HG02981 (cell line): ENCODE measurements around the gene DCC.

Experiments
- ATAC-seq: cut with Tn5 transposase; IDR thresholded peaks from one replicate; pipeline ENCODE4 v1.9.1; 2021; ENCODE audit warnings: mild to moderate bottlenecking, moderate library complexity; ENCODE audit not compliant: unreplicated experiment

The DCC gene

DNA sequence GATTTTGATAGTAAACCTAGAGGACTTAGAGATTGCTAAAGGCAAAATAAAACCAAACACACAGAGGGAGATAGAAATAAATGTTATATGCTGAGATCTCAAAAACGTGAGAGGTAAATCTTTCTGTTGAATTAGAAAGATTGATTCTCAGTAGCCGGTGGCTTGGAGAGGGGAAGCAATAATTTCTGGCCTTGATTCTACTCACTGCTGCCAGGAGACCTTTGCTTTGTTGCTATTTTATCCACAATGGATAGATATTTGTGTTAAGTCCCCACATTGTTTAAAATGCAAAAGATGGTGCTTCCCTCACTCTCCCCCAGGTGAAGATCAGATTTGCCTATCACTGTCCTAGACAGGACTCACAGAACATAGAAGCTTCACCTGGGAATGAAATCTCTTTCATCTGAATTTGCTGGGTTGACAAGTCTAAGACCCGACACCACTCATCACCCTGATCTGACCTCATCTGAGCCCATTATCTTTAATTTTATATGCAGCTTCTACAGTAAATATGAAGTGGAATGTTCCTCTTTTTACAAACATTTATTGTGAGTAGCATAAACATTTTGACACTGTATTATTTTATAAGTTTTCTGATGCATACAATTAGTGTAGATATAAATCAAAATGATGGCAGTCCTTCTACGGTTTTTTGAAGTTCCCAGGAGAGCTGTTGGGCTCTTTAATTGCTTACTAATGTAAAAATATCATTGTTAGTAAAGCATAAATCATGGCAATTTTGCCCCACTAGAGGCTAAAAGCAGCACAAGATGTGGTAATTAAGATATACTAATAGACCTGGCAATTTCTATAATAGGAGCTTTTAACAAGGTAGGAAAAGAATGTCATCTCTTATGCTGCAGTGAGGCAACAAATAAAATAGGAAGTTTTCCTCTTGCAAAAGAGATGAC is 149.7 kb downstream of the DCC start:
- ATAC-seq, result no peak

DNA sequence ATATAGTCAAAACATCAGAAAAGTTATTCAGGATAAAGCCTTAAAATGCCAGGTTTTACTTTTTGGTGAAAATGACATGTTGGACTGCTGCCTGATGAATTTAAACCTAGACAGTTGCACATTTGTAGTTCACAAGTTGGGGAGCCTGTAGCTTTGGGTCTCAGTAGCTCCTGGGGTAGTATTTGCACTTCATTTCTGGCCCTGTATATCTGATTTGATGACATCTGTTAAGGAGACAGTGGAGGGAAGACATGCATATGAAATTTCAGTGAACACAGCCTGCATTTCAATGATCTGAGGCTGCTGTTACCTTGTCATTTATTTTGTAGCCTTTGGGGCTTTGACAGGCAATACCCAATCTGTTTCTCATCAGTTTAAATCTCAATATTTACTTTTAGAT is 156.4 kb downstream of the DCC start:
- ATAC-seq, result no peak

DNA sequence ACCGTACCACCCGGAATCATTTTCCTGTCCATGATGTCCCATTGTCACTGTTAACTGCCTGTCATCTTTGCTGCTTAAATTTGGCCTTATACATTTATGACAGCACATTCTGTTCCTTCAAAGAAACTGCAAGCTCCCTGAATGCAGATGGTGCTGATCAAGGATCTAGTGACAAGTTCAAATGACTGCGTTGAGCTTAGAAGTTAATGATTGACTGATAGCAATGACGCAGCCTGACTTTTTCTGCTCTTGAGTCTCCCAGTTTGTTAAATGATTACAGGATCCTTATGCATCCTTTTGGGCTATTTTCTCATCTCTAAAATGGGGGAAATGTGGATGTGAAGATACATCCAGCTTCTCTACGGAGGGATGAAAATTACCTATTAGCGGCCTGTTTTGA is 159.0 kb downstream of the DCC start:
- ATAC-seq, result no peak

DNA sequence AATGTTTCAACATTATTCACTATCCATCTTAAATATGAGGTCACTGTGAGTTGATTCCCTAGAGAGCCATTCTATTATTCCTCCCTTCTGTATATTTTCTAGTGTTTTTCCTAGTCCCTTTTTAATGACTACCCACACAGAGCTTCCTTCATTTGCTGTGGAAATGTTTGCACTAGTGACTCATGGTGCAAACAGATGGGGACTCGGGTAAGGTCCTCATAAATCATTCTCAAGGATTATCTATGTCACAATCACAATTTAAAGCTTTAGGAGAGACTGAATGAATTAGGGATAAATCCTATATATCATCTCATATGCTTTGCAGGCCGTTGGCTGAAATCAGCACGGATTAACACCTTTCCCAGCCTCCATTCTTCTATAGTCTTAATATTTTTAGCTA is 159.6 kb downstream of the DCC start:
- ATAC-seq, result no peak

DNA sequence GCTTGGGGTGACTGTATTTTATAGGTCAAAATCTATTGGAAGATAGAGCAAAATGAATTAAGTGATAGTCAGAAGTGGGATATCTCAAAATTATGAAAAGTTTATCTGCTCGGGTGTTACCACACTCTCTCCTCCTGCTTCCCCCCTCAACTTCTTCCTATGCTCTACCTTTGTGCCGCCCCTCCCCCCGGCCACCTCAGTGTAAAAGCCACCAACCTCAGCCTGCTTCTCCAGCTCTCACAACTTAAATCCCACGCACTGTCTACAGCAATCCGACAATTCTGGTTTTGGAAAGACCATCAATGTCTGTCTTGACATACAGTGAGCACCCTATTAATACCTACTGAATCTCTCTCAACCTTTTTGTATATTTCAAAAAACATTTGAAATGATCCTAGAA is 164.6 kb downstream of the DCC start:
- no peak for ATAC-seq

DNA sequence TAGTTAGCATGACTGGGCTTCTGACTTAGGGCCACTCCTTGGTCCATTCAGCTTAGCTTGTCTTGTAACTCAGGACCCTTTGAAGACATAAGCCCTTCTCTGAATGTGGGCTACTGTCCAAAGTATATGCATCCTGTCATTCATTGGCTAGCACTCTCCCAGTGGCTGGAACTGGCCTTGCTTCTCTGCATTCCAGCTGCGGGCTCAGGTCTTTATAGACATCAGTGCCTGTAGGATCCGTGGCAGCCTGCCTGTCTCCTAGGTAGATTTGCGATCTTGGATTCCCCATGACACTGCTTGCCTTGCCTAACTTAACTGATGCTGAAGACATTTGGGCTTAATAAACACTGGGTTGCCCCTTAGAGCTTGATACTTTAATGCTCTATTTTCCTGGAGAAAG is 170.1 kb downstream of the DCC start:
- ATAC-seq, result no peak

DNA sequence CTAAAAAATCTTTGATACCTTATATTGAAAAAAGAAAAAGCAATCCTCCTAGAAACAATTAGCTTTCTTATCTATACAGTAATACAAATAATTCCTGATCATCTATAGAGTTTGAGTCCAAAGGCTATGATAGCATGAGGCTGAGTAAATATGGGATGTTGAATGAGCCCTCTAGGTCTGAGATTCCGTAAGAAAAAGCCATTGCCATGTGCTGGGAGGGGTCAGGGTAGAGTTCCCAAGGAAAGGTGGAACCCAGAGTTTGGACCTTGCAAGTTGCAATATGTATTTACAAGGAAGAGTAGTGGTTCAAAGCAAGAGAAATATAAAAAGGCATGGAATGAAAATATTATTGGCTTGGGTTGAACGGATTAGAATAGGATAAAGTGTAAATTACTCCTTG is 178.1 kb downstream of the DCC start:
- no peak for ATAC-seq

DNA sequence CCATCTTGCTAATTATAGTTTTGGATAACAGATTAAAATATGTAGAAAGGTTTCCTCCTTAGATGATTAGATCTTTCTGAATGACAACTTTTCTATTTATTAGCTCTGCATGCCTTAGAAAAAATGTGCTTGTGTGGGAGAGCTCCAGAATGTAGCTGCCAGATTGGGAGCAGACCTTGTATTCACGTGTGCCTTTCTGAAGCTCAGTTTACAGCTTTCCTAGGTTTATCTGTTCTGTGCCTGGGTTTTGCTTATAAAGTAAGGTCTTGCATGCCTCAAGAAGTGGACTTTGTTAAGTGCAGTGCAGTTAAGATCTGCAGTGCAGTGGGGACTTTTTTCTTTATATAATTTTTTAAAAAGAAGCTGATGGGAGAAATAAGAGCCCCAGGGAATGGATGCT is 179.0 kb downstream of the DCC start:
- ATAC-seq, result no peak

DNA sequence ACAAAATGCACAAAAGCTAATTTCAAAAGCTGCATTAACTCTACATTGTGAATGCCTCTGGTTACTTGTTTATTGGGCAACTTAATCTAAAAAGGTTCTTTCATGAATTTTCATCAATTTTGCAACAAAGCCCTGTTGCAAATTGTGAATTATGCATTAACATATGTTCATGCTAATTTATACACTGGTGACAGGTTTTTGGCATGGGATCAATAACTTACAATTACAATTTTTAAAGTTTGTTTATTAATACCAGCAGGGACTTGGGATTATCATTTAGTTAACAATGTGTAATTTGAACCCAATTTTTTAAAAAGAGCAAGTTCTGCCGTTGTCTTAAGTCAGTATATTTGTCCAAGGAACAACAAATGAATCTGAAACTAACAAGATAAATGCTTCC is 183.6 kb downstream of the DCC start:
- no peak for ATAC-seq

DNA sequence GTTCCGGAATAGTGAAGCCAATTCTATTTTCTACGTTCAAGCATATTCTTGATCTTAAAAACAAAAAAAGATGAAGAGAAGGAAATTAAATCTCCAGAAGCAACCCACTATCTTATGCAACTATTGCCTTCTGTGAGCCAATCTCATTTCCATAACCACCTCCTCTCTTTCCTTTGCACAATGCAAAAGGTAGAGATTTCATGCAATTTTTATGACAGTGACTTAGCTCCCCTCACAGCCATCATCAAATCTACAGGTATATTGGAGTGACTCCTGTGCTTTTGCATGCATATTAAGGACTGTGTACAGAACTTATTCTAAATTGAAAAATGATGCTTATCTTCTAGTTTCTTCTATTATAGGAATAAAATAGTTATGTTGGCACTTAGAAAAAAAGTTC is 191.8 kb downstream of the DCC start:
- no peak for ATAC-seq

DNA sequence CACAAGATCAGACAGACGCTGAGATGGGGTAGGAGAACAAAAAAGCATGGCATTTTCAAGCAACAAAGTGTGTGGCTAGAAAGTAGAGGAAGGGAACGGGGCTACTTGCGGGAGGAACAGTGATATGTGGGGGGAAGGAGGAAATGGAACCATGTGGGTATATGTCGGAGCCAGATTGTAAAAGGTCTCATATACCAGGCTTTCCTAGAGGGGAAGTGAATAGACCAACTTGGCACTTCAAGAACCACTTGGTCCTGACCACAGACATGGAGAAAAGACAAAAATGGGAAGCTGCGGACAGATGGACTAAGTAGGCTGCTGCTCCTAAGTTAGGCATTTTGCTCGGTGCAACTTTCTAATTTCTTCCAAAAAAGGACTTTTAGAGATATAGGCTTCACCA is 196.0 kb downstream of the DCC start:
- ATAC-seq, result no peak

DNA sequence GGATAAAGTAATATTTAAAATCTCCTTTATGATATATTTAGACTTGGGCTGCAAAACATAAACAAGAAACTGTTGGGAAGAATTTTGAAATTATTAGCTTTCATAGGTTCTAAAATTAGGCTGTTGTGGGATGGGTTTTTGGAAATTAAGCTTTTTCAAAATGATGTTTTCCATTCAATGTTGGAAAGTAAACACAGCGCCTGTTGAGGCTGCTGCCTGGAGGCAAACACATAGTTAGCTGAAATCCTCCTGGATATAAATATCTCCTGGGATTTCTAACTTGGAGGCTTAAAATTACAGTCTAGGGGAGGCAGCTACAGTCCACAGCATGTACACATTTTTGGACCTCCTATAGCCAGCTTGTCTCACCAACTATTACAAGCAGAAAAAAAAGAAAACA is 197.3 kb downstream of the DCC start:
- no peak for ATAC-seq

DNA sequence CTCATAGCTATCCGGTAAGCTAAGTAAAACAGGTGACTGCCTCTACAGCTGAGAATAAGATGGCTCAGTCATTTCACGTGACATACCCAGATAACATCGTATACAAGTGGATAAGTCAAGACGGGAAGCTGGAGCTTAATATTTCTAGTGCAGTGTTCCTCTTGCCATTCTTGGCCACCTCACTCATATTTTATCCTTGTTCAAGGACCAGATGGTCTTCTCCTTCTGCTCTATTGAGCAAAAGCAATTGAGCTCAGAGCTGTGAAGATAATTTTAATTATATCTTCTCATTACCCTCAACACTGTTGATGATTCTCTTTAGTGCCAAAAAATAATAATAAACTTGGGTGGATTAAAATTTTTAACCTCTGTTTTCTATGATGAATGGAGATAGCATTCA is 201.1 kb downstream of the DCC start:
- ATAC-seq, result no peak

DNA sequence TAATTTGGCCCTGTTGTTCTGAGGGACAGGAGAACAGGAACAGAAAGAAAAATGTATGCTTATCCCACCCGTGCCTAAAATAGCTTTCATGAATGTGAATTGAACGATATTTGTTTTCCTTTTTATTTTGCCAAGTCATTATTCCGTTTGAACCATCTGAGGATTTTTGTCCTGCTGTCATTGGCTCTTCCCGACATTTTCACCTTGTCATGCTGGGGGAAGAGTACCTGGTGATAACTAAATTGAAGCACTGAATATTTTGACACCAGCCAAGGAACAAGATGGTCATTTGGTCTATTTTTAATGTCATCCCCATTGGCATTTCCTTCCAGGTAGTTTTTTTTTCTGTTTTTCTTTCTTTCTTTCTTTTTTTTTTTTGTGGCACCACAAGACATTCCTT is 204.1 kb downstream of the DCC start:
- ATAC-seq, result no peak

DNA sequence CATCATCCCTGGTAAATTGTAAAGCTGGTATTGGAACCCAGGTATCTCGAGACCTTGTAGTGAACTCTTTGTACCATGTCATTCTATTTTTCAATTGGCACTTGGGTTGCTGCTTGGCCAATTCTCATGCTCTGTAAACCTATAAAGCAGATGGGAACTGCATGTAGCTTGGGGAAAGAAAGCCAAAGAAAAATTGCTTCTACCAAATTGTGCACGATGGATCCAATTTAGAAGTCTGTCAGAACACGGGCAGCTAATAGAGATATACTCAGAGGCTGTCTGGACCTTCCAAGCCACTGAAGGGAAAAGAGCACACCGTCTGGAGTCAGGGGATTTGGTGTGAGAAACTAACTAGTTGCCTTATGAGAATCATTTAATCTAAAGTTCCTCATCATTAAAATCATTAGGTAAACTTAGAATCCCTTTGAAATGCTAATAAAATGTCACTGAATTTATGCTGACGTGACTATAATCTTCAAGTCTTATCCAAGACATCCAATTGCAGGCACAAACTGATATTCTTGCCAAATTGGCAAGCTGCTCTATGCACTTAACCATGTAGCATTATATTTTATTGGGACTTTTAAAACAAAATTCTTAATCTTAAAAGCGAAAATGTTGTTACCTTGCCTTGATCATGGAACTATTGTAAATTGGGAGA is 206.8 kb downstream of the DCC start:
- no peak for ATAC-seq

DNA sequence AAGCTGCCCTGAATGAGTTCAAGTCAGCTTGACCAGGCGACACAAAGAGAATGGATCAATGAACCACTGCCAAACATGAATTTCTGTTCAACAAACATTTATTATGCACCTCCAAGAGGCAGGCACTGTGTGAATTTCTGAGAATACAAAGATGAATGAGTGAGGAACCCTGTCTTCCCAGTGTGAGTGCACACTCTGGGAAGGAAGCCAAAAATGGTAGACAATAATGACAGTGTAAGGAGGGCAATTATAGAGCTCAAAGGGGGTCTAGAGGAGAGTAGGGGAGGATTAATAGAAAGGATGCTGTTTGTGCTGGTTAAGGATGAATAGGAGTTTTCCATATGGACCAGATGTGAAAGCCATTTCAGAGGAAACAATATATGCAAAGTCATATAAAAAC is 213.4 kb downstream of the DCC start:
- ATAC-seq, result no peak

DNA sequence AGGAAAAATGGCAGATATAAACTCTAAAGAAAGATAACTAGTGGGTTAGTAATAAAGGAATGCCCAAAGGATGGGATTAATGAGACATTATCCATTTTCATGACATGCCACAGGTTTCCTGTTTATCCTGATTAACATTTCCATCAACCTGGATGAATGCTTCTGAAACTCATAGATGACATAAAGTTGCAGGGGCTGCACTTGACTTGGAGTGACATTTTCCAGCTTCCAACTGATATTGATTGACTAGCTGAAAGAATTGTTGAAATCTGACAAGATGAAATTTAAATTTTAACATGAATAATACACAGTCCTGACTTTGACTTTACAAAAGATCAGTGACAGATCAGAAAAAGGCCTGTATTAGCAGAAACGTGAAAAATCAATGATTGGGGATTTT is 214.2 kb downstream of the DCC start:
- ATAC-seq, result no peak

DNA sequence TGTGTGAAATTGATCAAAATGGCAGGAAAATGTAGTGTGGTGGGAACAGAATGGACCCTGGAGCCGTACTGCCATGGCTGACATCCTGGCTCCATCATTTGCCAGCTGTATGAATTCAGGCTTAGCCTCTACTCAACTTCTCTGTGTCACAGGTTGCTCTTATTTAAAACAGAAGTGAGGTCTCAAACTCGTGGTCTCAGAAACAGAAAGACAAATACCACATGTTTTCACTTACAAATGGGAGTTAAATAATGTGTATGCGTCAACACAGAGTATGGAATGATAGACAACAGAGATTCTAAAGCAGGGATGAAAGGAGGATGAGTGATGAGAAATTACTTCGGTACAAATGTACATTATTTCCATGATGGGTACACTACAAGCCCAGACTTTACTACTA is 227.4 kb downstream of the DCC start:
- ATAC-seq, result no peak

DNA sequence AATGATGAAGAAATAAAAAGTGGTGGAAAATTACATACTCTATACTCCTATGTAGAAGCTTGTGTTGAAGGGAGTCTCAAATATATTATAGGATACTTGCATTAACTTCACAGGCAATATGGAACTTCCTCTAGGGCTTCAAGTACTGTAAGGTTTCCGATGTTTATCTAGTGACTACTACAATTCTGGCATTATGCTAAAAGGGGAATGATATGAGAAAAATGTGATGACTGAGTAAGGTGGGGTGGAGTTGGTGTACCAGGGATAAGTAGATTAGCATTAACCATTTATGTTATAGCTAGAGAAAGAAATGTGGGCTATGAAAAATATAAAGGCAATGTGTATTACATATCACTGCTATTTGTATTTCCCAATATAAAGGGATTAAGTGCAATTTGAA is 229.5 kb downstream of the DCC start:
- ATAC-seq, result no peak

DNA sequence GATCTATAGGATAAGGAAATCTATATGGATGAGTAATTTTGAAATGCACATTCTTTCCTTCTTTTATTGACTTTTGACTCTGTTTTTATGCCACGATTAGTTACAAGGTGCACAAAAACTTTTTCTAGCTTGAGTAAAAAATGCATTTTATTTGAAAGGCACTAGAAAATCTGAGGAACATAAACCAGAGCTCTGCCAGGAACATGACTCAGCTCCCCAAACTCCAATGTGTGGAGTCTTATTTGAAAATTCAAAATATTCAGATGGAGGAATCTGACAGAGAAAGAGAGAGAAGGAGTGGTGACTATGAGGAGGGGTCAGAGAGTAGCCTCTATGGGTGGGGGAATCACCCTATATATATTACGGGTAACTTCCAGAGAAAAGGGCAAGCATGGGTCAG is 231.0 kb downstream of the DCC start:
- ATAC-seq, result no peak

DNA sequence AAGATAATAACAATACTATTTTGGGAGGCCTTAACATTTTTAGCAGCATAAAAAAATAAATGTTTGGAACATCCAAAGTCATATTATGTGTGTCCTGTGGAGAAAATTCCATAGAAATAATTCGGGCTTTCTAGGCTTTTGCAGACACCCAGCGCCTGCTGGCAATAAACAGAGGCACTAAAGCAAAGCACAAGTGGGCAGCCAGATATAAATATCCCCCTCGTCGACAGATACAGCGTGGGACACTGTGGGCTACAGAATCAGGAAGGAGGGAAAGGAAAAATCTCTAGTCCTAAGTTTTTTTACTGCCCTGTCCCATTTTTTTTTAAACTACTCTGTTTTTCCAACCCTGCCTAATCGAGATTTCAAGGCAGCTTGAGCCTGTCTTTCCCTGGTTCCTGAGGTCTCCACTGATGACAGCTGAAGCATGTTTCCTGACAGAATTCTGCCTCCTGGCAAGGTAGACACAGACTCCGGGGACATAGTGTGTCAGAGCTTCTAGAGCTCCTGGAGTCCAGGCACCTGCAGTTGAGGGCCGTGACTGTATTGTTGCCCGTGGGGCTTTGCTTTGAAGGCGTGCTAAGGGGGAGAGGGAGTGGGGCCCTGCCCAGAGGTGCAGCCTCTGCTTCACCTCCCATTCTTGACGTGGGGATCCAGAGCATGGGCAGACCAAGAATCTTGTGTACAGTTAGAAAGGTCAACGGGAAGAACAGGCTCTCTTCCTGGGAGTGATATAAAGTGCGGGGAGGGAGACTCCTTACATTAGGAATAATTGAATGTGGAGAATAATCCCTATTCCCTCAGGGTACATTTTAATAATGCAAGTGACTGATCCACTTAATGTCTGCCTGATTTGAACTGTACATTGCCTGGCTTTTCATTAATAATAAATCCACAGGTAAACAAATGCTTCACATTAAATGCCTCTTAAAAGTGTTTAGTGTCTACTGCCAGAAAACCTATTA is 232.3 kb downstream of the DCC start:
- no peak for ATAC-seq
